HG02885 (cell line): ENCODE data around the gene SLC24A3.

Source experiments
- ATAC-seq: cut with Tn5 transposase; IDR thresholded peaks from one replicate; pipeline ENCODE4 v1.9.1; 2021; ENCODE audit warnings: mild to moderate bottlenecking; ENCODE audit not compliant: unreplicated experiment, poor library complexity

Gene SLC24A3

GRCh38 chr20:19375801-19376200, 163.4 kb downstream of the SLC24A3 start:
- ATAC-seq: no peak

GRCh38 chr20:19376451-19377229, 164.2 kb downstream of the SLC24A3 start:
- no peak for ATAC-seq

DNA sequence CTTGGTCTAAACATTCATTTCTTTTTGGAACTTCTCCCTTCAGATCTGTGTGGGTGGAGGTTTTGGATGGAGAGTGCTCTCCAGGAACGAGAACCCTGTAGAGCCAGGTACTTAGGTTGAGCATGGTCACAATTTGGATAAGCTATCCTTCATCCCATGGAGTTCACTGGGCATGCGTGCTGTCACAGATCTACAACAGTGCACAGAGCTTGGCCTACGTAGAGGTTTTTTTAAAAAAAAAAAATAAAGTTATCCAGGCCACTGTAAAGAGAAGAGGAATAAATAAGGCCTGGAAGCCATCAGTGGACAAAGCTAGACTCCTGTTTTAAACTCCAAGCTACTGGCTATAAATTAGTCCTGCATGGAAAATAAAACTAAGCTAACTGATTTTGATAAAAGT, 165.6 kb downstream of the SLC24A3 start:
- no peak for ATAC-seq

- no peak for ATAC-seq
Observed at GRCh38 chr20:19380211-19380610, 167.8 kb downstream of the SLC24A3 start.

GRCh38 chr20:19381947-19382346, 169.5 kb downstream of the SLC24A3 start:
- ATAC-seq: no peak

DNA sequence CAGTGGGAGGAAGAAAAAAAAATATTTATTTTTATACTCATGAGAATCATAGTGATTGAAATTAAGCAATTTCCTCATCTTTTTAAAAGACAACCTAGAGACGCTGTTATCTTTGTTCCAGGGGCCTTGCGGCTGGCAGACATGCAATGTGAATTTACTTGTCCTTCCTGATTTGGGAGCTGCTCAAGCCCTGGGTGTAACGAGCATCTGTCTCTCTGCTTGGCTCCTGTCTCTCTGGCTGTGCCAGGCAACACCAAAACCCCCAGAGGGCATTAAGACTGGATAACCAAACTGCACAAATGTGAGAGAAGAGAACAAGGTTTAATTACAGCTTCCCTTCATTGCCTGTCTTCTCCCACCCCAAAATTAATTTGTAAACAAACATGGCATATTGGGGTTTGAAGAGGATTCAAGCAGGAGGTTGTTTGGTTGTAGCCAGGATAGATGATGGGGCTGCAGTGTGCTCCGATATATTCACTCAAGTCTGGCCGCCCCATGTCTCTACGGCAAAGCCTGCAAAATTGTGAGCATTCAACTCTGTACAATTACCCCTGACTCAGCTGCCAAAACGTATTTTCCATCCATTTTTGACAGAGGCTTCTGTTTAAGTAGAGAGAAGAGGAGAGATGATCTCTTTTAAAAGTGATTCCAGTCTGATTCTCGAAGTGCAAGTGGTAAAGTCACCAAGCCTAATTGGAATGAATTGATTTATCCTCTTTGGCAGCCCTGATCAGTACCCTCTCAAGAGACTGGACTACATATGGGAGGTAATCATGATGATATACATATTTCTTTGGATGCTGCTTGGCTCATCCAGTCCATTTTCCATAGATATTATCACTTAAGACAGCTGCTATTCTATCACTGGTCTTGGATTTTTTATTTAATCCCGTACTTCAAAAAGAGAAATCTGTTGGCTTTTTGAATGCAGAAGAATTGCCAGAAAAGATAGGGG, 170.2 kb downstream of the SLC24A3 start:
- no peak for ATAC-seq

DNA sequence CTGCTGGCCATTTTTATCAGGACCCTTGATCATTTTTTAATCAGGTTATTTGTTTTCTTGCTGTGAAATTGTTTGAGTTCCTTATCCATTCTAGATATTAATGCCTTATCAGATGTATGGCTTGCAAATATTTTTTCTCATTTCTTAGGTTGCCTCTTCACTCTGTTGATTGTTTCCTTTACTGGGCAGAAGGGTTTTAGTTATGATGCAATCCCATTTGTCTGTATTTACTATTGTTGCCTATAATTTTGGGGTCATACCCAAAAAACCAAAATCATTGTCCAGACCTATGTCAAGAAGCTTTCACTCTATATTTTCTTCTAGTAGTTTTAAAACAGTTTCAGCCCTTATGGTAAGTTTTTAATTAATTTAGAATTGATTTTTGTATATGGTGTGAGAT, 172.5 kb downstream of the SLC24A3 start:
- no peak for ATAC-seq

DNA sequence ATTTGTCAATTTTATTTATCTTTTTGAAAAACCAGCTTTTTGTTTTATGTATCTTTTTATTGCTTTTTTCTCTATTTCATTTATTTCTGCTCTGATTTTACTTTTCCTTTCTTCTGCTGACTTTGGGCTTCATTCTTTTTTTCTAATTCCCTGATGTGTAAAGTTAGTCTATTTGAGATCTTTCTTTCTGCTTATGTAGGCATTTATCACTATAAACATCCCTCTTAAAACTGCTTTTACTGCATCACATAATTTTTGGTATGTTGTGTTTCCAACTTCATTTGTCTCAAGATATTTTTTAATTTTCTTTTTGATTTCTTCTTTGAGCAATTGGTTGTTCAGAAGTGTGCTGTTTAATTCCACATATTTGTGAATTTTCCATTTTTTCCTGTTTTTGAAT, 174.8 kb downstream of the SLC24A3 start:
- ATAC-seq: no peak

GRCh38 chr20:19392344-19393130, 180.1 kb downstream of the SLC24A3 start:
- ATAC-seq: no peak

DNA sequence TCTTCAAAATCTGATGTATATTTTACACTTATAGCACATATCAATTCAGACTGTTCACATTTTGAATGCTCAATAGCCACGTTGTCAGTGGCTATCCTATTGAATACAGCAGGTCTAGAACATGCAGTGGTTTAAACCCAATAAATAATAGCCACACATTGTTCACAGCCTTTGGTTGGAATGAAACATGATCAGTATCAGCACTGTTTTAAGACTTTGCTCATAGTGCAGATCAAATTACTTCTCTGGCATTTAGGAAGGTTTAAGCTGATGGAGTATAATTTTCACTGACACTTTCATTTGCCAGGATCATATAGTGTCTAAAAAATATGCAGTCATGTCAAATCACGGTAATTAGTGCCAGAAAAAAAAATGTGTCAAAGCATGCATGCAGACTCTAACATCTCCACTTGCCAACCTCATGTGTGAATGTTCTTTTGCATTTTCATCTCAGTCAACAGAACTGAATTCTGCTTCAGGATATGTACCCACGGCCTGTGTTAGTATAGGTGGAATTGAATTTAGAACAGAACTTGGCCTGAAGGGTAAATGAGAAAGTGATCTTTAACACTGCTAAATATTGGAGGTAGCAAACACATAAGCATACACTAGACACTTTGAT, 184.1 kb downstream of the SLC24A3 start:
- ATAC-seq: no peak

DNA sequence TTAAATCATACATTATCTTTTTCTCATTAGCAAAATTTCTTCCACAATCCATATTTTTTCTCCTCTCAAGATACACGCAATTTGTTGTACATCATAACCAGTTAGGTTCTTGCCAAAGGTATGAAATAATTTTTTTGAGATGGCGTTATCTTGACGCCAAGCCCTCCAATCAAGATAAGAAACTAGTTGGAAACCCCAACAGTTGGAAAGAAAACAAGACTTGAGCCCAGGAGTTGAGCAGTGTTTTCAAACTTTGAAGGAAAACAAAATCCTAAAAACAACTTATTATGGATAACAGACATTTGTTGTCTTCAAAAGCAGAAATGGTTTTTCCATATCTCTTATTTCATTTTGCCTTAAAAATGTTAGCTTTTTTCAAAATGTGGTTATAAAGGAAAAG, 184.8 kb downstream of the SLC24A3 start:
- no peak for ATAC-seq

DNA sequence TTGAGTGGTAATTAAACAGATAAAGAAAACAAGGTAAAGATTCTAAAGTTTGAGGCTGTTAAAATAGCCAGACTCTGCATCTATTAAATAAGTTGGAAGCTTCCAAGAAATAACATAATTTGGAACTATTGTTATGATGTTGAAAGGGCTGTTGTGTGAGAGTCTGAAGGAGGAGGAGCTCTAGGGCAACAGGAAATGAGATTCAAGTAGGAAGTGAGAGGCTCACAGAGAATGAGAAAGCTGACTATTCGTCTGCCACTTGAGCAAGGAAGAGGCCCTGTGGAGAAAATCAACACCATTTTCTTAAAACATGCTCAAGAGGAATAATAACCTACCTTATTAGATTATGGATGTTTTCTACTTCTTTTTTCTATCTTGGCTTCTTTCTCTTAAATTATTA, 185.2 kb downstream of the SLC24A3 start:
- no peak for ATAC-seq

DNA sequence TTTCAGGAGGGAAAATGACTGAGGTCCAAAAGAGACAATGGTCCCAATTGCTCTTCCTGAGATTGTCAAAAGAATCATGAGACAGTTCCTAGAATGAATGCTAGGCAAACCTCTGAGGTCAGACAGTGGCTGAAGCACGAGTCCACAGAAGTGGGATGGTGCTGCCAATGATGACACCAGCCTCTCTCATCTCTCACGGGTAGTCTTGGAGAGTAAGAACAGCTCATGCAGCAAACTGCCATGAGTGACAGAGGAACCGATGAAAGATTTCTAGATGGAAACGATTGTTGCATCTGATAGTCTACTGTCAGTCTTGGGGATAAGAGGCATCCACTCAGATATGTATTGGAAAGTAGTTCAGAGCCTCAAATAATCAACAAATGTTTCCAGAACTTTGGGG, 188.7 kb downstream of the SLC24A3 start:
- no peak for ATAC-seq

DNA sequence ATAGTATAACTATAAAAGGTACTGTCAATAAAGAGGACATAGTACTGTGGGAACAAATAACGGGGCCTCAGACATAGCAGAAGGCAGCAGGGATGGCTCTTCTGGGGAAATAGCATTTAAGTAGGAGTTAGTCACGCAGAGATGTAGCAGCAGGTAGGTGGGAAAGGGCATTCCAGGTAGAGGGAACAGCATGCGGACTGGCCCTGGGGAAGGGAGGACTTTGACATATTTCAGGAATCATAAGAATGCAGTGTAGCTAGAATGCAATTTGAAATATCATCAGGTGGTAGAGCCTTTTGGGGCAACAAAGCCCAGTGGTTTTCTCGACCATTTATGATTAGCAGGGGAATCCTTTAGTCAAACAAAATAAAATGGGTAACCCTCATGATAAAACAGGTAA, 191.1 kb downstream of the SLC24A3 start:
- no peak for ATAC-seq

- ATAC-seq: no peak
Observed at GRCh38 chr20:19404826-19405225, 192.4 kb downstream of the SLC24A3 start.

- ATAC-seq: no peak
Observed at GRCh38 chr20:19405958-19406357, 193.5 kb downstream of the SLC24A3 start.

DNA sequence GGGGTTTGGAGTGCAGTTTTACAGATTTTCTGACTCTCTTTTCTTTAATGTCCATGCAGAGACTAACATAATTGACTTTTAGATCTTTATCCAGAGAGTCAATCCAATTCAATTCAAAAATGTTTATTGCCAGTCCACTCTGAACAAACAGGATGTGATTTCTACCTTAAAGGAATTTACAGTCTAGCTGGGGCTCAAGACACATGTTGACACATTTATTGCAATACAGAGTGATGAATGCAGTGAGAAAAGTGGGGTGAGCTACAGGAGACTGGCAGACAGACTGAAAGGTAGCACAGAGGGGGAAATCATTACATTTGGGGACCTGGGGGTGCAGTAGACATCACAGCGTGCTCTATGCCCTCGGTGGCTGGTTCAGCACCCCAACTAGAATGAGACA, 193.9 kb downstream of the SLC24A3 start:
- no peak for ATAC-seq

DNA sequence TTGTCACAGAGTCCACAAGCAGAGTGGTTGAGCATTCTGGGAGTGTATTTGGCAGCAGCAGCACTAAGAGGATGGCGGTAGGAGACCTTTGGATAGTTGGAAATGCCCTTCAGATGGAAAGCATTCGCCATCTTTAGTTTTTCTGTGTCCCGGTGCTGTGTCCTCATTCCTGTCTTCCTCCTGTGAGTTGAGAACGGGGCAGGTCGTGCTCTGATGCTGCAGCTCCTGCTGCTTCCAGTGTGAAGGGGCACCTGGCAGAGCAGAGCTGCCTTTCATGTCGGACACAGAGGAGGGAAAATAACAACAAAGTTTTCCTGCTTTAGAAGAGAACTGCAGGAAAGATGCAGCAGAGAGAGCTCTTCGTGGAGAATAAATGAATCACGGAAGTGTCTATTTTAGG, 194.8 kb downstream of the SLC24A3 start:
- ATAC-seq: no peak

DNA sequence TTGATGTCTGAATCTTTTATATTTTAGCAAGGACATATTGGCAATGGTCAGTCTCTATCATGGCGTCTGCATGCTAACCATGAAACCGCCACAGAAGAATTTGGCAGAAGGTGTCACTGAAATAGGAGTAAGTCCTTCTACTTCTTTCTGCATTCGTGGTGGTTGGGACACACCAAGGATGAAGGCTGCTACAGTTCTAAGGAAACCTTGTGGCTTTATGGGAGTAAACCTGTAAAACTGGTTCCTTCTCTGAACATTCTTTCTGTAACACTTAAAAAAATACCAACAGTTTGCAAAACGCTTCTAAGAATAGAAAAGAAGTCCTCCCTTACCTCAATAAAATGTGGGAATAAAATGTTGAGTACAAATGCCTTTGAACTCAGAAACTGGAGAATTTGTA, 195.3 kb downstream of the SLC24A3 start:
- ATAC-seq: no peak

GRCh38 chr20:19408971-19409370, 196.5 kb downstream of the SLC24A3 start:
- ATAC-seq: no peak
